Transverse colon (tissue), 4 donors: ENCODE results near the gene CCNA2. TPM values are rescaled to one million over a fixed set of nuclear protein-coding genes. Genes with fewer than 3 reads are reported as not detected.
A peak's percentile ranks its signal among the peaks of the same experiment; 100 is the strongest.

ENCODE experiments used
- DNase-seq: peaks from one replicate; pipeline ENCODE4 v3.0.0-alpha.2; 2019
- H3K27ac ChIP-seq, 4 donors: fragments of 200-600 bp; sonication (generic); 2 replicates each; pipeline ENCODE4 v1.5.1; 2016 to 2018; ENCODE audit warnings: inconsistent platforms in 4 of 4
- H3K27me3 ChIP-seq: fragments of 200-600 bp; sonication (generic); 2 replicates; pipeline ENCODE4 v1.5.1; 2017; ENCODE audit warnings: inconsistent platforms
- H3K36me3 ChIP-seq, 4 donors: fragments of 200-600 bp; sonication (generic); 2 replicates each; pipeline ENCODE4 v1.5.1; 2017 to 2019; ENCODE audit warnings: inconsistent platforms in 4 of 4
- H3K4me1 ChIP-seq, 4 donors: fragments of 200-600 bp; sonication (generic); 2 replicates each; pipeline ENCODE4 v1.5.1; 2017 to 2020; ENCODE audit warnings: inconsistent platforms in 4 of 4
- H3K4me3 ChIP-seq, 4 donors: fragments of 200-600 bp; sonication (generic); 1 replicate in 1 of 4; 2 replicates in 3 of 4; pipeline versions ENCODE4 v1.5.1 to v1.6.1; 2017 to 2019; ENCODE audit warnings: inconsistent platforms in 4 of 4
- H3K9me3 ChIP-seq, 2 donors: fragments of 200-600 bp; sonication (generic); 2 replicates each; pipeline ENCODE4 v1.5.1; 2017 to 2019; ENCODE audit warnings: inconsistent platforms in 2 of 2
- EP300 ChIP-seq: sonication (generic); formaldehyde crosslinking; IDR thresholded peaks from one replicate; pipeline ENCODE4 v1.6.1; 2017; ENCODE audit warnings: antibody characterized with exemption, low read depth
- POLR2A ChIP-seq: fragments of 450-650 bp; IDR thresholded peaks from one replicate; pipeline ENCODE4 v1.6.1; 2016; ENCODE audit warnings: antibody characterized with exemption, mild to moderate bottlenecking, moderate library complexity
- POLR2AphosphoS5 ChIP-seq, 3 donors: sonication (generic); formaldehyde crosslinking; IDR thresholded peaks; one replicate each; pipeline ENCODE4 v1.6.1; 2016; ENCODE audit warnings: antibody characterized with exemption in 3 of 3
- WGBS, 2 donors: methylation state at CpG; one replicate each; pipeline ENCODE4 v1.1.5; 2018; ENCODE audit warnings: low coverage in 1 of 2; 5-methylcytosine and 5-hydroxymethylcytosine counted together
- in situ Hi-C, 4 donors: fragments of 200-750 bp; cut with MboI; loops; one replicate each; pipeline versions ENCODE4 v1.15.0 to v1.15.1; 2017; ENCODE audit warnings: low sequenced_read_pairs in 3 of 4, low pct_ligation_motif_present in 1 of 4, low pct_unique_long_range_greater_than_20kb in 1 of 4
- intact Hi-C: fragments of 100-400 bp; cut with DNase I; formaldehyde crosslinking; loops from one replicate; pipeline ENCODE4 v1.15.1; 2023; ENCODE audit warnings: low total_unique reads
- total RNA-seq, 4 donors: library from RNA; depleted of rRNA; stranded (reverse); fragments of >200 nt; gene quantifications; one replicate each; pipeline ENCODE4 v1.1.0, GENCODE V29; 2016
- TF ChIP-seq, protein P1 (sequence below), 5 experiments: fragments of 200-600 bp in 3 of 5; fragments of 450-650 bp in 2 of 5; sonication (generic) in 3 of 5; IDR thresholded peaks; 1 replicate in 2 of 5; 2 replicates in 3 of 5; pipeline ENCODE4 v1.5.1; 2016 to 2017; ENCODE audit warnings: antibody characterized with exemption in 5 of 5, inconsistent platforms in 3 of 5, mild to moderate bottlenecking in 2 of 5, moderate library complexity in 1 of 5

Gene CCNA2
- total RNA-seq, 4 donors from 2014 or later, result 2.4 to 16.9 (median 3.3) TPM; not detected in 1

DNA sequence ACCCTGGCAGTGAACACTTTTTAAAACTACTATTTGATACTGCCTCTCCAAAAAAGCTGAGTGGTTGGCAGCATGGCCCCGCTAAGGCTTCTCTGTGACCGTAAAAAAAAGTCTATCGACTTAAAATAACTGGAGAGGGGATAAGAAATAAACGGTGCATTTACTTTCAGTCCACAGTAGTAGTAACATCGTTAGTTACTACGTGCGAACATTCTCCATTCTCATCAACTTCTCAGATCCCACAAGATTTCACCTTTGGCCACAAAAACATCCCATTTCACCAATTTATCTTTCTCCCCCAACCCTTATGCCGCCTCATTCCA, 23.1 kb downstream of the CCNA2 start:
- in situ Hi-C loops, result no loop called here
- peaks cover 4 to 13% (median 8%) of the 10 kb centered on the region in 4 donors for H3K4me1 ChIP-seq
- DNase-seq, result no peak
- peak overlapping the region; percentile 74 to 83 (median 82) for H3K4me3 ChIP-seq
- peaks cover 0 to 19% (median 4%) of the 10 kb centered on the region in 4 donors for H3K36me3 ChIP-seq
- no peaks in the 10 kb centered on the region for H3K9me3 ChIP-seq
- H3K27ac ChIP-seq, result peak overlapping the region; percentile 80 to 92 (median 90)
- no peaks in the 10 kb centered on the region for H3K27me3 ChIP-seq
- intact Hi-C loops, result no loop called here
- WGBS, 2 donors, result 20 to 46% methylated on average over 8 of the region's 8 CpGs
- TF ChIP-seq POLR2AphosphoS5 (IDR thresholded peaks at IDR 0.05), result no peak
- TF ChIP-seq, protein P1, sequence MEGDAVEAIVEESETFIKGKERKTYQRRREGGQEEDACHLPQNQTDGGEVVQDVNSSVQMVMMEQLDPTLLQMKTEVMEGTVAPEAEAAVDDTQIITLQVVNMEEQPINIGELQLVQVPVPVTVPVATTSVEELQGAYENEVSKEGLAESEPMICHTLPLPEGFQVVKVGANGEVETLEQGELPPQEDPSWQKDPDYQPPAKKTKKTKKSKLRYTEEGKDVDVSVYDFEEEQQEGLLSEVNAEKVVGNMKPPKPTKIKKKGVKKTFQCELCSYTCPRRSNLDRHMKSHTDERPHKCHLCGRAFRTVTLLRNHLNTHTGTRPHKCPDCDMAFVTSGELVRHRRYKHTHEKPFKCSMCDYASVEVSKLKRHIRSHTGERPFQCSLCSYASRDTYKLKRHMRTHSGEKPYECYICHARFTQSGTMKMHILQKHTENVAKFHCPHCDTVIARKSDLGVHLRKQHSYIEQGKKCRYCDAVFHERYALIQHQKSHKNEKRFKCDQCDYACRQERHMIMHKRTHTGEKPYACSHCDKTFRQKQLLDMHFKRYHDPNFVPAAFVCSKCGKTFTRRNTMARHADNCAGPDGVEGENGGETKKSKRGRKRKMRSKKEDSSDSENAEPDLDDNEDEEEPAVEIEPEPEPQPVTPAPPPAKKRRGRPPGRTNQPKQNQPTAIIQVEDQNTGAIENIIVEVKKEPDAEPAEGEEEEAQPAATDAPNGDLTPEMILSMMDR (IDR thresholded peaks at IDR 0.05), result no peak

DNA sequence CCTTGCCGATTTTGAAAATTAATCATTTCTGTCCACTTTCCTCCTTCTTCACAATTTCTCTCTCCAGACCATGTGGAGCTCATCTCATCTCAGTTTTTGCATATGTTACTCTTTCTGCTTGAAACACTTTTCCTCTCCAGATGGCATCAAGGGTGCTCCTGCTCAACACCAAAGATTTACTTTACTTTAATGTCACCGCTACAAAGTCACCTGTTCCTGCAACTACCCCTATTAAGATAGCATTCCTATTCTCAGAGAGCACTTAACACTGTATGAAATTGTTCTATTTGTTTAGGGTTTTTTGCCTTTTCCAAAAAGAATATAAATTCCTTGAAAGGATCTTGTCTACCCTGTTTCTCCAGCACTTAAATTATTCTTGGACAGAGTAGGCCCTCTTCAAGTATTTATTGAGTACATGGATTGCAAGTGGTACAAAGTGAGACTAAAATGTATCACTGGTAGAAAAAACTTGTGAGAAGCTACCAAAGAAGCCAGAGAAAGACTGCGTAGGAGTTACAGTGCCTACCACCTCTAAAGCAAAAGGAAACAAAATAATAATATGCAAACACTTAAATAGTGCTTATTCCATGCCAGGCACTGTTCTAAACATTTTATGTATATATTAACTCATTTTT, 23.7 kb downstream of the CCNA2 start:
- 89 to 96% methylated on average over 2 to 3 of the region's 3 CpGs for WGBS, 2 donors
- in situ Hi-C loops, result no loop called here
- Histone ChIP-seq H3K27ac (peak overlapping the region; percentile 80 to 92 (median 90)), H3K27me3 (peaks cover 3% of the 10 kb centered on the region), H3K9me3 (no peaks in the 10 kb centered on the region), H3K4me1 (peaks cover 4 to 13% (median 8%) of the 10 kb centered on the region in 4 donors), H3K4me3 (peak overlapping the region in 1 of 4 donors; percentile 81), H3K36me3 (peaks cover 0 to 19% (median 3%) of the 10 kb centered on the region in 4 donors)
- no peak for DNase-seq
- TF ChIP-seq, protein P1 (IDR thresholded peaks at IDR 0.05), result no peak
- TF ChIP-seq POLR2AphosphoS5 (IDR thresholded peaks at IDR 0.05) (no peak), POLR2A (no peak), EP300 (no peak)
- intact Hi-C loops, result no loop called here

GRCh38 chr4:121799208-121799823, 24.4 kb downstream of the CCNA2 start:
- Histone ChIP-seq H3K27me3 (peaks cover 3% of the 10 kb centered on the region), H3K9me3 (no peaks in the 10 kb centered on the region), H3K4me3 (no peak overlapping the region), H3K36me3 (peaks cover 0 to 15% (median 0%) of the 10 kb centered on the region in 4 donors), H3K4me1 (peaks cover 4 to 13% (median 8%) of the 10 kb centered on the region in 4 donors), H3K27ac (peak overlapping the region in 1 of 4 donors; percentile 92)
- in situ Hi-C loops (no loop called here), intact Hi-C loops (no loop called here)
- DNase-seq, result no peak
- 52 to 62% methylated on average over 2 of the region's 2 CpGs for WGBS, 2 donors
- TF ChIP-seq EP300 (no peak), POLR2AphosphoS5 (IDR thresholded peaks at IDR 0.05) (no peak), POLR2A (no peak)
- TF ChIP-seq, protein P1 (IDR thresholded peaks at IDR 0.05), result no peak

GRCh38 chr4:121796283-121796682, 27.4 kb downstream of the CCNA2 start:
- intact Hi-C loops, result no loop called here
- no peak for DNase-seq

More at GRCh38 chr4:121796283-121796682, 27.4 kb downstream of the CCNA2 start:
- Histone ChIP-seq H3K36me3 (no peaks in the 10 kb centered on the region), H3K4me3 (no peak overlapping the region), H3K27me3 (peaks cover 13% of the 10 kb centered on the region), H3K4me1 (peaks cover 0 to 4% (median 0%) of the 10 kb centered on the region in 4 donors), H3K9me3 (no peaks in the 10 kb centered on the region), H3K27ac (no peak overlapping the region)
- in situ Hi-C loops, result no loop called here
- TF ChIP-seq, protein P1 (IDR thresholded peaks at IDR 0.05), result no peak
- TF ChIP-seq EP300, result no peak
- TF ChIP-seq POLR2A, result no peak
- no peak for TF ChIP-seq POLR2AphosphoS5 (IDR thresholded peaks at IDR 0.05)
